SK-N-MC (cell line): ENCODE results near the gene PAXX.

Source experiments
- EZH2 ChIP-seq: fragments of 200-600 bp; sonication (generic); IDR thresholded peaks from one replicate; pipeline ENCODE4 v1.6.1; 2017; ENCODE audit warnings: antibody characterized with exemption
- FOXP2 ChIP-seq: optimal IDR thresholded peaks from 2 replicates; pipeline ENCODE3; 2011; ENCODE audit warnings: mild to moderate bottlenecking, moderate library complexity; ENCODE audit not compliant: insufficient read depth; ENCODE audit errors: extremely low read length, control extremely low read depth
- POLR2AphosphoS5 ChIP-seq: IDR thresholded peaks from 2 replicates; pipeline ENCODE4 v1.6.1; 2012; ENCODE audit warnings: mild to moderate bottlenecking, low read depth, low read length, borderline replicate concordance

DNA sequence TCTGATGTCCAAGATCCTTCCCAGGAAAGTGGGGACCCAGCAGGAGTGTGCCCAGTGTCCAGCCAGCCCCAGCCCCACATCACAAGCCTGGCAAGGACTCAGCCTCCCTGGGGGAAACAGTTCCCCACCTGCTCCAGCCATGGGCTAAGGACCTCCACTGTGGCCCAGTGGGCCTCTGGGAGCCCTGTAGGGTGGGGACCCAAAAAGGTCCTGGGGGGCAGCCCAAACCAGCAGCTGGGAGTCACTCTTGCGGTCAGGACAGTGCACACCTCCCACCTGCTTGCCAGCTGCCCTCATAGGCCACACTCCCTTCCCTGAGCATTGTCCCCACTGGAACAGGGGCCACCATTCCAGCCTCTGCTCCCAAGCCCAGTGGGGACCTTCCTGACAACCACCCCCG lies 34.2 kb downstream of the PAXX start:
- TF ChIP-seq EZH2 (no peak), POLR2AphosphoS5 (no peak), FOXP2 (no peak)
